Activated CD4-positive, alpha-beta T cell treated with anti-CD3 and anti-CD28 coated beads, Interleukin-2, amount 10 ng/mL, durations not matched to agents 7 days and 5 days (primary cell): ENCODE measurements around the gene NSUN6. TPM values are rescaled to one million over a fixed set of nuclear protein-coding genes. Genes with fewer than 3 reads are reported as not detected.
"Not testable (repeated sequence)": the region's sequence is repeated elsewhere in the genome, so short reads cannot be mapped to it uniquely, and the experiment has no call there.

Experiments used
- CTCF ChIA-PET: fragments of 350-600 bp; sonication (Branson Sonifier 250); formaldehyde crosslinking; loops from one replicate; lab custom pipeline; 2021; ENCODE audit warnings: antibody characterized with exemption; lab: Charles Lee
- POLR2A ChIA-PET: fragments of 350-600 bp; sonication (Branson Sonifier 250); formaldehyde crosslinking; loops from one replicate; lab custom pipeline; 2021; ENCODE audit warnings: antibody characterized with exemption; lab: Charles Lee
- DNase-seq: peaks from one replicate; pipeline ENCODE4 v3.0.0-alpha.2; 2020
- H3K27ac Mint-ChIP-seq: one replicate; pipeline ENCODE4 v1.8.0; 2021; ENCODE audit warnings: mild to moderate bottlenecking, moderate library complexity, mixed read lengths
- H3K27me3 Mint-ChIP-seq: one replicate; pipeline ENCODE4 v1.8.0; 2021; ENCODE audit warnings: mixed read lengths
- H3K36me3 Mint-ChIP-seq: one replicate; pipeline ENCODE4 v1.8.0; 2021; ENCODE audit warnings: low read depth, mixed read lengths
- H3K4me1 Mint-ChIP-seq: one replicate; pipeline ENCODE4 v1.8.0; 2021; ENCODE audit warnings: mixed read lengths
- H3K4me3 Mint-ChIP-seq: one replicate; pipeline ENCODE4 v1.8.0; 2021; ENCODE audit warnings: mild to moderate bottlenecking, moderate library complexity, mixed read lengths
- H3K9me3 Mint-ChIP-seq: one replicate; pipeline ENCODE4 v1.8.0; 2021; ENCODE audit warnings: mixed read lengths
- total RNA-seq, 2 experiments: library from RNA; stranded (reverse); gene quantifications; one replicate each; pipeline ENCODE4 v1.2.3, GENCODE V29; 2021

NSUN6 gene
- total RNA-seq, 2 experiments from 2014 or later: 21.7 to 22.0 TPM

DNA sequence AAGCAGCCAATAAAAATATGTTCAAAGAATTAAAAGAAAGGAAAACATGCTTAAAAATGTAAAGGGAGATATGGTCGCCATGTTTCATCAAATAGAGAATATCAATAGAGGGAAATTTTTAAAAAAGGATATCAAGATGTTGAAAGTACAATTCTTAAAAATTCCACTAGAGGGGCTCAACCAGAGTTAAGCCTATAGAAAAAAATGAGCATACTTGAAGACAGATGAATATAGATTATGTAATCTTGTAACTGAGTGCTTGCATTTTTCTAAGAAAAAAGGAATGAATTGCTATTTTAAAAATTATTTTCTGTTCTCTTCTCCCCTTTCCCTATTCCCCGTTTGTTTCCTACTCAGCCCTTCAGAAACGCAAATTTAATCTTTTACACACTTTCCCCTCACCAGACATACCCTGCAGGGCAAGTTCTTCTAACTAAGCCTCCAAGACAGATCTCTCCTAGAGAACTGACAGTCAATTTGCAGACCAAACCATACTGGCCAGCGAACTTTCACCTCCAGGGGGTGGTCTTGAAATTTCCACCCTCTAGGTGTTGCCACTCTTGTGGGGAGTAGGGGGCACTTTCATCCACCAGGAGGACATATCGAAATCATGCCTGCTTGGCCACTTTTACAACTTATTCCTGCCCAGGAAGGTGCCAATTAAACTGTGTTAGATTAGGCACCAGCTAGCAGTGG is 67.7 kb downstream of the NSUN6 start:
- no peak for DNase-seq
- Mint-ChIP-seq H3K27ac (peak overlapping the region; percentile 74), H3K4me3 (no peak overlapping the region), H3K36me3 (peaks cover 82% of the 10 kb centered on the region), H3K9me3 (peaks cover 13% of the 10 kb centered on the region), H3K27me3 (no peaks in the 10 kb centered on the region), H3K4me1 (peaks cover 28% of the 10 kb centered on the region)
- ChIA-PET POLR2A (no interaction called here), CTCF (no interaction called here)

DNA sequence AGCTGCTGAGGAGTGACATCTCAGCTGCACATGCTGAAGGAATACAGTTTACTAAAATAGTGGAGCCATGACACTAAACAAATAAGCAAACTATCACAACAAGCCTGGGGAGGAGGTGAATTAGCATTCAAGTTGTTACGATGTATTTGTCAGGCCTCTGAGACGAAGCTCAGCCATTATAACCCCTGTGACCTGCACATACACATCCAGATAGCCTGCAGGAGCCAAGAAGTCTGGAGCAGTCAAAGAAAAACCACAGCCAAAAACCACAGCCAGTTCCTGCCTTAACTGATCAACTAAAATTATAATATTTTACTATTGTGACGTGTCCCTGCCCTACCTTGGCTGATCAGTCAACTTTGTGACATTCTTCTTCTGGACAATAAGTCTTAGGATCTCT is 68.6 kb downstream of the NSUN6 start:
- Mint-ChIP-seq H3K4me1 (peaks cover 28% of the 10 kb centered on the region), H3K27me3 (no peaks in the 10 kb centered on the region), H3K27ac (peak overlapping the region; percentile 74), H3K4me3 (no peak overlapping the region), H3K36me3 (peaks cover 83% of the 10 kb centered on the region), H3K9me3 (peaks cover 17% of the 10 kb centered on the region)
- POLR2A ChIA-PET: no interaction called here
- DNase-seq: peak; percentile 62
- CTCF ChIA-PET: no interaction called here

DNA sequence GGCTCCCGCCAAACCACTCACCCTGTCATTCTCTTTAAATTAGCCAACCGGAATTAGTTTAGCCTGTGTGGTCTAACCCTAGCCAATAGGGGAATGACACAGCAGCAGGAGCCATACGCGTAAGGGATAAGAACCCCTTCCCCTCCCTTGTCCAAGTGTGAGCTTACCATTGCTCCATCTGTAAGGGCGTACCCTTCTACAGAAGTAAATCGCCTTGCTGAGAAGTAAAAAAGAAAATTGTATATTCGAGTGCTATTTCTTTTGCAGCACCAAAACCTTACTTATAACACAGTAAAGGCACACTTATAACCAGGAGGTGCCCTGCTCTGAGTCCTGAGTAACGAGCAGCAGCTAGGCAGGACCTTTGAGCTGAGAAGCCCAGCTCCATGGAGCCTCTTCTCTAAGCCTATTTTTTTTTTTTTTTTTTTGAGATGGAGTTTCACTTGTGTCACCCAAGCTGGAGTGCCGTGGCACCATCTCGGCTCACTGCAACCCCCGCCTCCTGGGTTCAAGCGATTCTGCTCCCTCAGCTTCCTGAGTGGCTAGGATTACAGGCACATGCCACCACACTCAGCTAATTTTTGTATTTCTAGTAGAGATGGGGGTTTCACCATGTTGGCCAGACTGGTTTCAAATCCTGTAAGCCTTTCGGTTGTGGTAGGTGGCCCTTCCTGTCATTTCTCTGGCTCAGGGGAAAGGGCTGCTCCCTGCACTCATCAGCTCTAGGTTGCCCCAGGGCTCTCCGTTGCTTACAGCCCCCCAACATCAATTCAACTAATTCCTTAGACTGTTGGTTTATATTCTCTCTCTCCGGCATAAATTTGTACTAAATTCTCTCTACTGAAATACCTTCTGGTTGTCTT is 73.3 kb downstream of the NSUN6 start:
- CTCF ChIA-PET: no interaction called here

DNA sequence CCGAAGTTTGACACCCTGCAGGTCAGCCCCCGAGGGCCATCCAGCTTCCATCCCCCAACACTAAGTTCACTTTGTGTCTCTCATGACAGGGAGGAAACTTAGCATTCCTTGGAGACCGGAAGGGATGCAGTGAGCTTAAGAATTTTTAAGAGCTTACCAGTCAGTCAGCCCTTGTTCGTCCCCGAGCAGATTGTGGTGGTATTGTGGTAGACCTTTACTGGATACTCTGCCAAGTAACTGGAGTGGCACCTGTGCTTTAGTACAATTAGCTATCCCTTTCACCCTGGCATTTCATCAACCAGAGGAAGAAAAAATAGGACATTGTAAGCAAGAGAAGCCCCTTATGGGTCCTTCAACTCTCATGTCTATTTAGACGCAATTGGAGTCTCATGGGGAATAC is 74.8 kb downstream of the NSUN6 start:
- peaks cover 5% of the 10 kb centered on the region for H3K4me1 Mint-ChIP-seq
- no peaks in the 10 kb centered on the region for H3K27me3 Mint-ChIP-seq

More for the DNA sequence above, 73.3 kb downstream of the NSUN6 start:
- no peaks in the 10 kb centered on the region for H3K27me3 Mint-ChIP-seq
- H3K36me3 Mint-ChIP-seq: peaks cover 69% of the 10 kb centered on the region
- POLR2A ChIA-PET: no interaction called here
- peaks cover 34% of the 10 kb centered on the region for H3K9me3 Mint-ChIP-seq
- no peak for DNase-seq
- H3K4me1 Mint-ChIP-seq: peaks cover 19% of the 10 kb centered on the region
- no peak overlapping the region for H3K27ac Mint-ChIP-seq
- H3K4me3 Mint-ChIP-seq: no peak overlapping the region

DNA sequence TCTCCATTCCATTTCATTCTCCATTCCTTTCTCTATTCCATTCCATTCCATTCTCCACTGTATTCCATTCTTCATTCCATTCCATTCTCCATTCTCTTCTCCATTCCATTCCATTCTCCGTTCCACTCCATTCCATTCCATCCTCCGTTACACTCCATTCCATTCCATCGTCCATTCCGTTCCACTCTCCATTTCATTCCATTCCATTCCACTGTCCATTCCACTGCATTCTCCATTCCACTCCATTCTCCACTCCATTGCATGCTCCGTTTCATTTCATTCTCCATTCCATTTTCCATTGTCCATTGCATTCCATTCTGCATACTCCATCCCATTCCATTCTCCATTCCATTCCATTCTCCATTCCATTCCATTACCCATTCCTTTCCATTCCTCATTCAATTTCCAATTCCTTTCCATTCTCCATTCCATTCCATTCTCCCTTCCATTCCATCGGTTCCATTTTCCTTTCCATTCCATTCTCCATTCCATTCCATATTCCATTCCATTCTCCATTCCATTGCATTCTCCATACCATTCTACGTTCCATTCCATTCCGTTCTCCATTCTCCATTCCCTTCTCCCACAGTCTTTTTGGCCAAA is 78.3 kb downstream of the NSUN6 start:
- H3K36me3 Mint-ChIP-seq: peaks cover 26% of the 10 kb centered on the region
- no peak overlapping the region for H3K27ac Mint-ChIP-seq
- POLR2A ChIA-PET: no interaction called here
- CTCF ChIA-PET: no interaction called here
- H3K9me3 Mint-ChIP-seq: peaks cover 20% of the 10 kb centered on the region
- DNase-seq: no peak
- H3K4me3 Mint-ChIP-seq: no peak overlapping the region
- no peaks in the 10 kb centered on the region for H3K4me1 Mint-ChIP-seq
- H3K27me3 Mint-ChIP-seq: no peaks in the 10 kb centered on the region

More for the DNA sequence above, 74.8 kb downstream of the NSUN6 start:
- no peak overlapping the region for H3K27ac Mint-ChIP-seq
- peaks cover 55% of the 10 kb centered on the region for H3K36me3 Mint-ChIP-seq
- POLR2A ChIA-PET: no interaction called here
- CTCF ChIA-PET: interaction anchor here (0.8 to 1.3 kb wide), 2 partner anchors 14 to 22 kb away, joined by 3 read pairs; no protein-coding TSS in a partner anchor
- H3K9me3 Mint-ChIP-seq: peaks cover 34% of the 10 kb centered on the region
- H3K4me3 Mint-ChIP-seq: no peak overlapping the region
- no peak for DNase-seq

DNA sequence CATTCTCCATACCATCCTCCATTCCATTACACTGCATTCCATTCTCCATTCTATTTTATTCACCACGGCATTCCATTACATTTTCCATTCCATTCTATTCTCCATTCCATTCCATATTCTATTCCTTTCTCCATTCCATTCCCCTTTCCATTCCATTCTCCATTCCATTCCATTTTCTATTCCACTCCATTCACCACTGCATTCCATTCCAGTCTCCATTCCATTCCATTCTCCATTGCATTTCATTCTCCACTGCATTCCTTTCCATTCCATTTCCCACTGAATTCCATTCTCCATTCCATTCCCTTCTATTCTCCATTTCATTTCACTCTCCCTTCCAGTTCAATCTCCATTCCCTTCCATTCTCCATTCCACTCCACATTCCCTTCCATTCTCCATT is 79.6 kb downstream of the NSUN6 start:
- no peaks in the 10 kb centered on the region for H3K27me3 Mint-ChIP-seq
- peaks cover 16% of the 10 kb centered on the region for H3K36me3 Mint-ChIP-seq
- POLR2A ChIA-PET: no interaction called here

DNA sequence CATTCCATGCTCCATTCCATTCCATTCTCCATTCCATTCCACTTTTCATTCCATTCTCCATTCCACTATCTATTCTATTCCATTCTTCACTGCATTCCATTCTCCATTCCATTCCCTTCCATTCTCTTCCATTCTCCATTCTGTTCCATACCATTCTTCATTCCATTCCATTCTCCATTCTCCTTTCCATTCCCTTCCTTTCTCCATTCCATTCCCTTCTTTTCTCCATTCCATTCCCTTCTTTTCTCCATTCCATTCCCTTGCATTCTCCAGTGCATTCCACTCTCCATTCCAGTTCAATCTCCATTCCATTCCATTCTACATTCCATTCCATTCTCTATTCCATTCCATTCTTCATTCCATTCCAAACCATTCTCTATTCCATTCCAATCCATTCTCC is 80.3 kb downstream of the NSUN6 start:
- ChIA-PET CTCF (no interaction called here), POLR2A (no interaction called here)
- Mint-ChIP-seq H3K36me3 (peaks cover 11% of the 10 kb centered on the region), H3K27ac (no peak overlapping the region), H3K4me1 (no peaks in the 10 kb centered on the region), H3K4me3 (no peak overlapping the region), H3K9me3 (peaks cover 8% of the 10 kb centered on the region), H3K27me3 (no peaks in the 10 kb centered on the region)
- DNase-seq: no peak

More for the DNA sequence above, 79.6 kb downstream of the NSUN6 start:
- CTCF ChIA-PET: no interaction called here
- no peak for DNase-seq
- no peak overlapping the region for H3K27ac Mint-ChIP-seq
- no peak overlapping the region for H3K4me3 Mint-ChIP-seq
- peaks cover 11% of the 10 kb centered on the region for H3K9me3 Mint-ChIP-seq
- H3K4me1 Mint-ChIP-seq: no peaks in the 10 kb centered on the region

DNA sequence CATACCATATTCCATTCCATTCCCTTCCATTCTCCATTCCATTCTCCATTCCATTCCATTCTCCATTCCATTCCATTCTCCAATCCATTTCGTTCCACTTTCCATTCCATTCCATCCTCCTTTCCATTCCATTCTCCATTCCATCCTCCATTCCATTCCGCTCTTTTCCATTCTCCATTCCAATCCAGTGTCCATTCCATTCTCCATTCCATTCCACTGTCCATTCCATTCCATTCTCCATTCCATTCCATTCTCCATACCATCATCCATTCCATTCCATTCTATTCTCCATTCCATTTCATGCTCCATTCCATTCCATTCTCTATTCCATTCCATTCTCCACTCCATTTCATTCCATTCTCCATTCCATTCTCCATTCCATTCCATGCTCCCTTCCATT is 81.0 kb downstream of the NSUN6 start:
- H3K27me3 Mint-ChIP-seq, DNase-seq, H3K9me3 Mint-ChIP-seq, H3K4me3 Mint-ChIP-seq, H3K27ac Mint-ChIP-seq, H3K36me3 Mint-ChIP-seq, CTCF ChIA-PET, POLR2A ChIA-PET, H3K4me1 Mint-ChIP-seq: not testable (repeated sequence)

DNA sequence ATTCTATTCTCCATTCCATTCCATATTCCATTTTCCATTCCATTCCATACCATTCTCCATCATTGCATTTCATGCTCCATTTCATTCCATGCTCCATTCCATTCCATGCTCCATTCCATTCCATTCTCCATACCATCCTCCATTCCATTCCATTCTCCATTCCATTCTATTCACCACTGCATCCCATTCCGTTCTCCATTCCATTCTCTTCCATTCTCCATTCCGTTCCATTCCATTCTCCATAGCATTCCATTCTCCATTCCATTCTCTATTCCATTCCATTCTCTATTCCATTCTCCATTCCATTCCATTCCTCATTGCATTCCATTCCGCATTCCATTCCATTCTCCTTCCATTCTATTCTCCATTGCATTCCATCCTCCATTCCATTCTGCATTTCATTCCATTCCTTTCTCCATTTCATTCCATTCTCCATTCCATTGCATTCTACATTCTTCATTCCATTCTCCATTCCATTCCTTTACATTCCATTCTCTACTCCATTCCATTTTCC is 84.0 kb downstream of the NSUN6 start:
- DNase-seq: no peak
- POLR2A ChIA-PET: no interaction called here
- Mint-ChIP-seq H3K27me3 (no peaks in the 10 kb centered on the region), H3K36me3 (no peaks in the 10 kb centered on the region), H3K4me1 (no peaks in the 10 kb centered on the region), H3K4me3 (no peak overlapping the region), H3K9me3 (no peaks in the 10 kb centered on the region), H3K27ac (no peak overlapping the region)
- CTCF ChIA-PET: no interaction called here

DNA sequence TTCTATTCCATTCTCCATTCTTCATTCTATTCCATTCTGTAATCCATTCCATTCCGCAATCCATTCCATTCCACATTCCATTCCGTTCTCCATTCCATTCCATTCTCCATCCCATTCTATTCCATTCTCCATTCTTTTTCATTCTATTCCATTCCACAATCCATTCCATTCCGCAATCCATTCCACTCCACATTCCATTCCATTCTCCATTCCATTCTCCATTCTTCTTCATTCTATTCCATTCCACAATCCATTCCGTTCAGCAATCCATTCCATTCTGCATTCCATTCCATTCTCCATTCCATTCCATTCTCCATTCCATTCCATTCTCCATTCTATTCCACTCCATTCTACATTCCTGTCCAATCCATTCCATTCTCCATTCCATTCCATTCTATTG is 85.2 kb downstream of the NSUN6 start:
- Mint-ChIP-seq H3K9me3 (no peaks in the 10 kb centered on the region), H3K4me3 (no peak overlapping the region), H3K36me3 (no peaks in the 10 kb centered on the region), H3K27me3 (no peaks in the 10 kb centered on the region), H3K27ac (no peak overlapping the region), H3K4me1 (no peaks in the 10 kb centered on the region)
- ChIA-PET POLR2A (no interaction called here), CTCF (no interaction called here)
- DNase-seq: no peak

DNA sequence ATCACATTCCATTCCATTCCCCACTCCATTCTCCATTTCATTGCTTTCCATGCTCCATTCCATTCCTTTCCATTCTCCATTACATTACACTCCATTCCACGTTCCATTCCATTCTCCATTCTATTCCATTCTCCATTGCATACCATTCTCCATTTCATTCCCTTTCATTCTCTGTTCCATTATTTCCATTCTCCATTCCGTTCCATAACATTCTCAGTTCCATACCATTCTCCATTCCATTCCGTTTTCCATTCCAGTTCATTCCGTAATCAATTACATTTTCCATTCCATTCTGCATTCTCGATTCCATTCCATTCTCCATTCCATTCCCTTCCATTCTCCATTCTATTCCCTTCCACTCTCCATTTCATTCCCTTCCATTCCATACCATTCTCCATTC is 86.4 kb downstream of the NSUN6 start:
- Mint-ChIP-seq H3K4me3 (no peak overlapping the region), H3K27ac (no peak overlapping the region), H3K4me1 (no peaks in the 10 kb centered on the region), H3K36me3 (no peaks in the 10 kb centered on the region), H3K27me3 (no peaks in the 10 kb centered on the region), H3K9me3 (no peaks in the 10 kb centered on the region)
- DNase-seq: no peak
- POLR2A ChIA-PET: no interaction called here
- CTCF ChIA-PET: no interaction called here

DNA sequence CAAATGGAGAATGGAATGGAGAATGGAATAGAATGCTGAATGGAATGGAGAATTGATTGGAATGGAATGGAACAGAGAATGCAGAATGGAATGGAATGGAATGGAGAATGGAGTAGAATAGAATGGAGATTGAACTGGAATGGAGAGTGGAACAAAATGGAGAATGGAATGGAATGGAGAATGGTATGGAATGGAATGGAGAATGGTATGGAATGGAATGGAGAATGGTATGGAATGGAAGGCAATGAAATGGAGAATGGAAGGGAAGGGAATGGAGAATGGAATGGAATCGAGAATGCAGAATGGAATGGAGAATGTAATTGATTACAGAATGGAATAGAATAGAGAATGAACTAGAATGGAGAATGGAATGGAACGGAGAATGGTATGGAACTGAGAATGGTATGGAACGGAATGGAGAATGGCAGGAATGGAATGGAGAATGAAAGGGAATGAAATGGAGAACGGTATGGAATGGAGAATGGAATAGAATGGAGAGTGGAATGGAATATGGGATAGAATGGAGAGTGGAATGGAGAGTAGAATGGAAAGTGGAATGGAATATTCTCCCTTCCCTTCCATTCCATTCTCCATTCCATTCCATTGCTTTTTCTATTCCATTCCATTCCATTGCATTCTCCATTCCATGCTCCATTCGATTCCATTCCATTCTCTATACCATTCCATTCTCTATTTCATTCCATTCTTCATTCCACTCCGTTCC is 88.2 kb downstream of the NSUN6 start:
- Mint-ChIP-seq H3K4me3 (no peak overlapping the region), H3K9me3 (no peaks in the 10 kb centered on the region), H3K27me3 (no peaks in the 10 kb centered on the region), H3K36me3 (no peaks in the 10 kb centered on the region), H3K4me1 (no peaks in the 10 kb centered on the region), H3K27ac (no peak overlapping the region)
- no peak for DNase-seq
- ChIA-PET POLR2A (no interaction called here), CTCF (no interaction called here)
